GM13976 (cell line): ENCODE data around the gene DMBX1.

Experiments used
- DNase-seq: peaks from one replicate; pipeline ENCODE4 v3.0.0; 2012; ENCODE audit warnings: low spot score
- in situ Hi-C: fragments of 300-500 bp; cut with MboI; formaldehyde crosslinking; loops from one replicate; pipeline ENCODE4 v1.12.0; 2022; ENCODE audit warnings: low sequenced_read_pairs, mixed read lengths, inconsistent platforms; ENCODE audit not compliant: unreplicated experiment
- TF ChIP-seq, protein P1 (sequence below): IDR thresholded peaks from 2 replicates; pipeline ENCODE4 v1.5.1; 2012; ENCODE audit warnings: borderline replicate concordance, mild to moderate bottlenecking; ENCODE audit not compliant: insufficient read depth; ENCODE audit errors: extremely low read depth, missing control alignments, control extremely low read depth

DMBX1 gene

DNA sequence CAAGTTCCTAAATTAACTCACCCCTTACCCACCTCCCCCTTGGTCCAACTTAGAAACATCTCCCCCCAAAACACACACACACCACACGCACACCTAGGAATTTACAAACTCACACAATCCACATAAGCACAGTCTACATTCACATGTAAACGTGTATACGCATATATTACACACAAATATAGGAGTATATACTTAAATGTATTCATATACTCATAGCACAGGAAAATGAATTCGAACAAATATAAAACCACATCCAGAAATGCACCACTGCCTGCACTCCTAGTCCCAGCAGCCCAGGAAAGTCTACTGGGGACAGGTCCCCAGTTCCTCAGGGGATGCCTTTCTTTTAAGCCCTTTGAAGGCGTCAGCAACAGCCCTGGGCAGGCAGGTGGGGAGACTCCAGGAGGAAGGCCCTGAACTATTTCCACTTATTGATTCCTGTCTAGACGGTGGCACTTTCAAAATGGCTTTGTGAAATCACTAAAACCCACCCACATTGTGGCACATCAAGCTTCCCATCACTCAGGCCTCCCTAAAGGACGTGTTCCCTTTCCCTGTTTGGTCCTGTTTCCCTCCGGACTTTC lies 3.1 kb upstream of the DMBX1 start:
- in situ Hi-C loops = no loop called here

DNA sequence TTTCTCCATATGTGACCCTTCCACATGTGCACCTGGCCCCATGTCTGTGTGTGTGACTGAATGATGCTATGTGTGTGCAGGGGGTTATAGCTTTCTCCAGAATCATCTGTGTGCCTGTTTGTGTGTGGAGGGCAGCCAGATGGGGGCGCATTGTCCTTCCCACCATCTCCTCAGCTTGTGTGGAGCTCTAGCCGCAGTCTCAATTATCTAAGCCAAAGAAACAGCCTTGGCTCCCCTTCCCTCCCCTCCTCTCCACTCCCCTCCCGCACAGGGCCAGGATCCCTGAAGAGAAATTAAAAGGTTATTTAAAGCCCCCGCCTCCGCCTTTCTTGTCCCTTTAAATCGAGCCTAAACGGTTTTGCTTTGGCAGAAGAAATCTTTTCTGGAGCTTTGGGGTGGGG lies 1.8 kb upstream of the DMBX1 start:
- in situ Hi-C loops = no loop called here
- TF ChIP-seq, protein P1, sequence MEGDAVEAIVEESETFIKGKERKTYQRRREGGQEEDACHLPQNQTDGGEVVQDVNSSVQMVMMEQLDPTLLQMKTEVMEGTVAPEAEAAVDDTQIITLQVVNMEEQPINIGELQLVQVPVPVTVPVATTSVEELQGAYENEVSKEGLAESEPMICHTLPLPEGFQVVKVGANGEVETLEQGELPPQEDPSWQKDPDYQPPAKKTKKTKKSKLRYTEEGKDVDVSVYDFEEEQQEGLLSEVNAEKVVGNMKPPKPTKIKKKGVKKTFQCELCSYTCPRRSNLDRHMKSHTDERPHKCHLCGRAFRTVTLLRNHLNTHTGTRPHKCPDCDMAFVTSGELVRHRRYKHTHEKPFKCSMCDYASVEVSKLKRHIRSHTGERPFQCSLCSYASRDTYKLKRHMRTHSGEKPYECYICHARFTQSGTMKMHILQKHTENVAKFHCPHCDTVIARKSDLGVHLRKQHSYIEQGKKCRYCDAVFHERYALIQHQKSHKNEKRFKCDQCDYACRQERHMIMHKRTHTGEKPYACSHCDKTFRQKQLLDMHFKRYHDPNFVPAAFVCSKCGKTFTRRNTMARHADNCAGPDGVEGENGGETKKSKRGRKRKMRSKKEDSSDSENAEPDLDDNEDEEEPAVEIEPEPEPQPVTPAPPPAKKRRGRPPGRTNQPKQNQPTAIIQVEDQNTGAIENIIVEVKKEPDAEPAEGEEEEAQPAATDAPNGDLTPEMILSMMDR = no peak
- DNase-seq = no peak

More for the DNA sequence above, 3.1 kb upstream of the DMBX1 start:
- no peak for DNase-seq
- TF ChIP-seq, protein P1 = no peak

DNA sequence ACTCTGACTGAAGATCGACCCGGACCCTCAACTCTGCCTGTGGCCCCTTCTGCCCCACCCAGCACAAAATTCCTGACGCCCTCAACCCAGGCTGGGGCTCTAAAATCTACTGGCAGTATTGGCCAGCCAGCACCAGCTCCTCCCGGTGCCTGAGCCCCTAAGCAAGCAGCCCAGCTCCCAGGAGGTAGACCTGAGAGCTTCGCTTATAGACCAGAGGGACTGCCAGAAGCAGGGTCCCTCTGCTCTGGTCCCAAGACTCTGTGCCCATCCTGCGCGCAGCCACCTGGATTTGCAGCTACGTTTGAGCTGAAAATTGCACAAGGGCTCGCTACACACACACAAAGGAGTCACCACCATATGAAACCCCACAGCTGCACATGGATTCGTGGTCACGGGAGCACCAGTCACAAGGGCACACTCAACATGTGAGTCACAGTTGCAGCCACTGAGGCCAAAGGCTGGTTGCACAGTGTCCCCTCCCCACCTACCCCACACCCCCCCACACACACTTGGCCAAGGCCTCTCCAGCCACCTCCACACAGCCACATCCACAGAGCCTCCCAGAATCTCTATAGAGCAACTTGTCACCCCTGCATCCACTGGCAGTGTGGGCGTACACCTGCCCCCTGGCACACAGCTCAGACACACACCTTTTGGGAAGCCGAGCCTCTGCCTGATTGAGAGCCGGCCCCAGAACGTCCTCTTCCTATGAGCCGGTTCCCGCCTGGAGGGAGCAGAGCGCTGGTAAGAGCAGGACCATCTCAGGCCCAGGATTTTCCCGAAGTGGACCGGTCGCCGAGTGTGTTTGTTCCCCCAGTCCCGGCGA lies 1.1 kb upstream of the DMBX1 start:
- in situ Hi-C loops = no loop called here
- TF ChIP-seq, protein P1 = no peak
- DNase-seq = no peak

DNA sequence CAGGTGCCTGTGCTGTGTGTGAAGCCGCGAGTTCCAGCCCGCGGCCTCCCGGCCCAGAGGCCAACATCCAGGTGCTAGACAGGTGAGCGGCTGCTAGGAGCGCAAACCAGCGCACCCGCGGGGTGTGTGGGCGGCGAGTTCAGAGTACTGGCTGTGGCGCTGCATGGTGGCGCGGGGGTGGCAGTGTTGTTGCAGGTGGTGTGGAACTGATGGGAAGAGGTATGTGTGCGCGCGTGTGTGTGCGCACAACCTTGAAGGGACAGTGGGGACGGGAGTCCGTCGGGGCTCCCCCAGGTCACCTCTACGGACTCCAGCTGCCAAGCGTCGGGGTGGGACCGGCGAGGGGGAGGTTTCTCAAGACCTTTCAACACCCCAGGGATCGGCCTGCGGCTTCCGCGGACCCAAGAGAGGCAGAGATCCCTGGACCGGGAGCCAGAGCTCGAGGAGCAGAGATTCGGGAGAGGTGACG lies 433 bp upstream of the DMBX1 start:
- TF ChIP-seq, protein P1 = no peak
- DNase-seq = no peak
- in situ Hi-C loops = no loop called here

DNA sequence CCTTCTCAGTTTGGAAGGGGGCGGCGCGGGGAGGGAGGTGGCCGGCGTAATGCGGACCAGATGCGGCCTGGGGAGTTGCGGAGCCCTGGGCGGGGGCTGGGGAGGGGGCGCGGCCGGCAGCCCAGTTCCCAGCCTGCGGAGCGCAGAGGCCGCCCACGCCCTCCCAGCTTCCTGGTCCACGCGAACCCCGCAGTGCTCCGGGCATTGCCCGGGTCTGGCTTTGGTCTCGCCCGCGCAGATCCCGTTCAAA lies 695 bp downstream of the DMBX1 start:
- in situ Hi-C loops = no loop called here
- TF ChIP-seq, protein P1 = no peak
- no peak for DNase-seq

DNA sequence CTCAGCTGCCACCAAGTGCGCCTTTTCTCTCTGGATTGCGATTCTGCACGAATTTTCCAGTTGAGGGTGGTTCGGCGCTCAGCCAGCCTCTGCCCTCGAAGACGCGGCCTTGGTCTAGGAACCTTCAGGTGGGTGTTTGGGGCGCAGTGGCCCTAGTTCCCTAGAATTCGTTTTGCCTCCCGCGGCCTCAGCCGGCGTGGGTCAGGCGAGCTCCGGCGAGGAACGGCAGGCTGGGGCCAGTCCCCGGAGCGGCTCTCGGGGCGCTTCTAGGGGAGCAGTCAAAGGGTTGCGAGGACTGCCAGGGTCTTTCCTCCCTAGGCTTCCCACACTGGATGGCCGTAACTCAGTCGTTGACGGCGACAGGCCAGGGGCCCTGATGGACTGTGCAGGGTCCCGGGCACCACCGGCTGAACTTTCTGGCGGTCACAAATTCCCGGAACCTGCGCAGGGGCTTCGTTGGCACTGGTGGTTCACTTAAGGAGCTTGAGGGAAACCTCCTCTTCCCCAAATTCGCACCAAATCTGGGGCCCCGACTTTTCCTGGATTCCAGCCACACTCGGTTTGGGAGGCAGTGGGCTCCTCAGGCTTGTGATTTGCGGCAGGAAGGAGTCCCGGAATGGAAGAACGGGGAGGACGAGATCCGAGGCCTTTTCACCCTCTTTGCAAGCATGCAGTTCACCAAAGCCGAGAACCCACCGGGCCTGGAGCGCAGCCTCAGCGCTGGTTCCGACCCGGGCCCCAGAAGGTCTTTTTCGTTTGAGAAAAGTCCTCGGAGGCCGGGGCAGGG lies 1.2 kb downstream of the DMBX1 start:
- TF ChIP-seq, protein P1 = no peak
- in situ Hi-C loops = no loop called here
- no peak for DNase-seq
